Erythroblast (primary cell): ENCODE data around the gene FRMD5.

ENCODE experiments used
- GATA1 ChIP-seq: IDR thresholded peaks from 2 replicates; pipeline ENCODE4 v1.6.1; 2011; ENCODE audit warnings: low read depth, mild to moderate bottlenecking, control low read depth, low read length, moderate library complexity
- POLR2A ChIP-seq: IDR thresholded peaks from 2 replicates; pipeline ENCODE4 v1.6.1; 2011; ENCODE audit warnings: mild to moderate bottlenecking, low read length

DNA sequence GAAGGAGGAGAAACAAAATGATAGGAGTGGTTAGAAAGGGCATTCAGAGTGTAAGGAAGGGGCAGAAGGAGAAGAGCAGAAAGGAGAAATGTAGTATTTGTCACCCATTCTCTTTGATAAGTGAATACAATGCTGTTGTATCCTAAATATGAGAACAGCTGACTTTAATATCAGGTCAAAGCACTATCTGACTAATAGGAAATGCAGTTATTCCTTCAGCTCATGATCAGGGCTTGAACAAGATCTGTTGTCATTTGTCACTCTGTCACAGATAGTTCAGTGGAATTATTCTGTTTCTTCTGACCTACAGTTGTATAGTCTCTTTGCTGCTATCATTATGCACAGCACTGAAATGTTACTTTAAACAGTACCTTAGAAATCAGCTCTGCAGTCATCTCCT lies 149.4 kb downstream of the FRMD5 start:
- TF ChIP-seq POLR2A (no peak), GATA1 (no peak)
